Measurements from ENCODE around the gene TRPM8.

GRCh38 chr2:234001380-234002160, 84.4 kb downstream of the TRPM8 start:
- TF ChIP-seq POLR2A (IDR thresholded peaks at IDR 0.05) (no peak), CTCF (IDR thresholded peaks at IDR 0.05) (no peak), EP300 (IDR thresholded peaks at IDR 0.05) (no peak)

Measured in suprapubic skin (tissue), 3 donors.